HepG2 (cell line): ENCODE results near the gene ABTB2. TPM values are rescaled to one million over a fixed set of nuclear protein-coding genes. Genes with fewer than 3 reads are reported as not detected.

ENCODE experiments used
- CCAR2 ChIP-seq: fragments of 200-400 bp; formaldehyde crosslinking; optimal IDR thresholded peaks from 2 replicates; pipeline ENCODE3; 2018; ENCODE audit warnings: low read depth, mild to moderate bottlenecking, low read length, moderate library complexity
- DRAP1 ChIP-seq: IDR thresholded peaks from 2 replicates; pipeline ENCODE4 v1.6.1; 2016; ENCODE audit warnings: missing genetic modification reagents, missing compliant biosample characterization
- FOSL2 ChIP-seq: sonication (generic); formaldehyde crosslinking; IDR thresholded peaks from 2 replicates; pipeline ENCODE4 v1.4.0; 2020; ENCODE audit warnings: missing genetic modification reagents
- GMEB1 ChIP-seq: sonication (generic); formaldehyde crosslinking; IDR thresholded peaks from 2 replicates; pipeline ENCODE4 v1.5.1; 2020; ENCODE audit warnings: missing genetic modification reagents, mild to moderate bottlenecking, borderline replicate concordance
- HHEX ChIP-seq: IDR thresholded peaks from 2 replicates; pipeline ENCODE4 v1.6.1; 2016; ENCODE audit warnings: control low read depth
- HNRNPLL ChIP-seq: fragments of 200-400 bp; formaldehyde crosslinking; IDR thresholded peaks from 2 replicates; pipeline ENCODE4 v1.6.1; 2017; ENCODE audit warnings: mild to moderate bottlenecking, low read depth, low read length; ENCODE audit not compliant: poor library complexity, severe bottlenecking
- JARID2 ChIP-seq: sonication (generic); formaldehyde crosslinking; IDR thresholded peaks from 2 replicates; pipeline ENCODE4 v1.8.1; 2023; ENCODE audit warnings: missing genetic modification reagents, inconsistent platforms; ENCODE audit not compliant: insufficient replicate concordance
- KLF6 ChIP-seq: IDR thresholded peaks from 2 replicates; pipeline ENCODE4 v1.8.0; 2016; ENCODE audit warnings: missing biosample characterization, missing genetic modification reagents
- NFIB ChIP-seq: sonication (generic); formaldehyde crosslinking; IDR thresholded peaks from 2 replicates; pipeline ENCODE4 v1.9.0; 2021; ENCODE audit warnings: missing genetic modification reagents, mild to moderate bottlenecking, borderline replicate concordance
- NFIC ChIP-seq: IDR thresholded peaks from 2 replicates; pipeline ENCODE4 v1.6.1; 2012; ENCODE audit warnings: mild to moderate bottlenecking, low read length, inconsistent platforms
- NR0B2 ChIP-seq: sonication (generic); formaldehyde crosslinking; IDR thresholded peaks from 2 replicates; pipeline ENCODE4 v1.4.0; 2020; ENCODE audit warnings: mild to moderate bottlenecking, missing genetic modification reagents
- PHF8 ChIP-seq: sonication (generic); formaldehyde crosslinking; IDR thresholded peaks from 2 replicates; pipeline ENCODE4 v1.5.0; 2020; ENCODE audit warnings: missing genetic modification reagents
- ZBED4 ChIP-seq: sonication (generic); formaldehyde crosslinking; IDR thresholded peaks from 2 replicates; pipeline ENCODE4 v1.4.0; 2020; ENCODE audit warnings: missing genetic modification reagents, borderline replicate concordance
- ZNF121 ChIP-seq: sonication (generic); formaldehyde crosslinking; IDR thresholded peaks from 2 replicates; pipeline ENCODE4 v1.5.0; 2020; ENCODE audit warnings: mild to moderate bottlenecking, missing genetic modification reagents
- ZNF235 ChIP-seq: sonication (generic); formaldehyde crosslinking; IDR thresholded peaks from 2 replicates; pipeline ENCODE4 v1.8.1; 2023; ENCODE audit warnings: mild to moderate bottlenecking, missing genetic modification reagents, borderline replicate concordance
- ZNF703 ChIP-seq: sonication (generic); formaldehyde crosslinking; IDR thresholded peaks from 2 replicates; pipeline ENCODE4 v1.5.1; 2020; ENCODE audit warnings: missing genetic modification reagents, mild to moderate bottlenecking, moderate library complexity, borderline replicate concordance
- polyA plus RNA-seq, 8 experiments: library from polyadenylated mRNA; depleted of rRNA in 3 of 8; stranded (reverse) in 7 of 8; unstranded in 1 of 8; fragments of >200 nt; fragmentation: Illumina TruSeq in 4 of 8; extraction: Trizol in 4 of 8; gene quantifications; 2 replicates each; pipeline versions ENCODE4 v1.2.1 to v1.2.3, GENCODE V29; 2011 to 2016; ENCODE audit warnings: low read depth in 4 of 8, missing spikeins in 1 of 8, mixed read lengths in 1 of 8; ENCODE audit not compliant: insufficient read depth in 1 of 8
- total RNA-seq, 5 experiments: library from RNA; depleted of rRNA; stranded (reverse); fragments of >200 nt; fragmentation: Illumina TruSeq; extraction: Trizol; gene quantifications; 2 replicates each; pipeline ENCODE4 v1.2.3, GENCODE V29; 2016; ENCODE audit warnings: low read depth in 1 of 5
- TF ChIP-seq, protein P1 (sequence below), 2 experiments: fragments of 450-650 bp in 1 of 2; sonication (generic) in 1 of 2; formaldehyde crosslinking; IDR thresholded peaks; 2 replicates each; pipeline versions ENCODE4 v1.5.0 to v1.8.0; 2020 to 2022; ENCODE audit warnings: mild to moderate bottlenecking in 1 of 2, missing genetic modification reagents in 1 of 2
- TF ChIP-seq, protein P2 (sequence below): sonication (generic); formaldehyde crosslinking; conservative IDR thresholded peaks from 2 replicates; pipeline ENCODE4 v1.5.0; 2020; ENCODE audit warnings: missing genetic modification reagents

ABTB2 gene
- total and polyA plus RNA-seq, 2 of the 13 experiments (the other 11 are each of a cell fraction or from before 2014, with no cell fraction given) = 5.1 to 15.4 TPM

GRCh38 chr11:34358728-34359547, 1.1 kb upstream of the ABTB2 start (continued):
- TF ChIP-seq ZNF121 (CRISPR knock-in tag) = no peak; the same call in 1 of the 2 replicates
- TF ChIP-seq NFIC = no peak
- no peak; the same call in 1 of the 2 replicates for TF ChIP-seq ZNF703 (CRISPR knock-in tag)
- peak; percentile 82; the same call in 1 of the 2 replicates for TF ChIP-seq NR0B2 (CRISPR knock-in tag)
- no peak for TF ChIP-seq ZBED4 (CRISPR knock-in tag)
- peak; percentile 45 for TF ChIP-seq PHF8 (CRISPR knock-in tag)
- peak; percentile 52 for TF ChIP-seq FOSL2 (CRISPR knock-in tag)
- no peak for TF ChIP-seq CCAR2
- TF ChIP-seq HNRNPLL = peak; percentile 80
- TF ChIP-seq GMEB1 (CRISPR knock-in tag) = 0 out of 2 replicates have a peak, but pooled peaks have one; percentile 27
- TF ChIP-seq NFIB (CRISPR knock-in tag) = no peak
- TF ChIP-seq JARID2 = no peak
- TF ChIP-seq, protein P1, sequence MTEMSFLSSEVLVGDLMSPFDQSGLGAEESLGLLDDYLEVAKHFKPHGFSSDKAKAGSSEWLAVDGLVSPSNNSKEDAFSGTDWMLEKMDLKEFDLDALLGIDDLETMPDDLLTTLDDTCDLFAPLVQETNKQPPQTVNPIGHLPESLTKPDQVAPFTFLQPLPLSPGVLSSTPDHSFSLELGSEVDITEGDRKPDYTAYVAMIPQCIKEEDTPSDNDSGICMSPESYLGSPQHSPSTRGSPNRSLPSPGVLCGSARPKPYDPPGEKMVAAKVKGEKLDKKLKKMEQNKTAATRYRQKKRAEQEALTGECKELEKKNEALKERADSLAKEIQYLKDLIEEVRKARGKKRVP (CRISPR knock-in tag; IDR thresholded peaks at IDR 0.05) = no peak
- no peak for TF ChIP-seq ZNF235 (CRISPR knock-in tag)
- TF ChIP-seq, protein P2, sequence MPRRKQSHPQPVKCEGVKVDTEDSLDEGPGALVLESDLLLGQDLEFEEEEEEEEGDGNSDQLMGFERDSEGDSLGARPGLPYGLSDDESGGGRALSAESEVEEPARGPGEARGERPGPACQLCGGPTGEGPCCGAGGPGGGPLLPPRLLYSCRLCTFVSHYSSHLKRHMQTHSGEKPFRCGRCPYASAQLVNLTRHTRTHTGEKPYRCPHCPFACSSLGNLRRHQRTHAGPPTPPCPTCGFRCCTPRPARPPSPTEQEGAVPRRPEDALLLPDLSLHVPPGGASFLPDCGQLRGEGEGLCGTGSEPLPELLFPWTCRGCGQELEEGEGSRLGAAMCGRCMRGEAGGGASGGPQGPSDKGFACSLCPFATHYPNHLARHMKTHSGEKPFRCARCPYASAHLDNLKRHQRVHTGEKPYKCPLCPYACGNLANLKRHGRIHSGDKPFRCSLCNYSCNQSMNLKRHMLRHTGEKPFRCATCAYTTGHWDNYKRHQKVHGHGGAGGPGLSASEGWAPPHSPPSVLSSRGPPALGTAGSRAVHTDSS = no peak
- no peak for TF ChIP-seq KLF6 (CRISPR knock-in tag)
- no peak for TF ChIP-seq HHEX (CRISPR knock-in tag)
- TF ChIP-seq DRAP1 = no peak
